NCI-H524 (cell line): ENCODE measurements around the gene FGF12.
A peak's percentile ranks its signal among the peaks of the same experiment; 100 is the strongest.

ENCODE experiments used
- DNase-seq, 2 experiments: peaks; one replicate each; lab custom pipeline; 2025; lab: John Stamatoyannopoulos, UW

FGF12 gene

DNA sequence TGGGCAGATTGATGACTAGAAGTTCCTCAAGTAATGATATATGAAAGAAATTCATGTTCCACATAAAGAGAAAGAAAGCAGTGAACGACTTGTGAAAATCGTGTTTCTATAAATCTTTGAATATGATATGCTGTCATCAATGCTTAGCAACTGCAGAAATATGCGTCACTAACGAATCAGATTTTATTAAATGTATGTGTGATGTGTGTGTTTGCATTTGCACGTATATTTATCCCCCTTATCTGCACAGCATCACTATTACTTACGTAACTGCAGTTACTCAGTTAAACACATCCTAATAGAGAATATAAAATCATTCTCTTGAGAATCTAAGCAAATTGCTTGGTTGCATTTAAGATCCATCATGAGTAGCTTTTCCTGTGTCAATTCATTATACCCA, 468.6 kb downstream of the FGF12 start:
- no peak for DNase-seq

DNA sequence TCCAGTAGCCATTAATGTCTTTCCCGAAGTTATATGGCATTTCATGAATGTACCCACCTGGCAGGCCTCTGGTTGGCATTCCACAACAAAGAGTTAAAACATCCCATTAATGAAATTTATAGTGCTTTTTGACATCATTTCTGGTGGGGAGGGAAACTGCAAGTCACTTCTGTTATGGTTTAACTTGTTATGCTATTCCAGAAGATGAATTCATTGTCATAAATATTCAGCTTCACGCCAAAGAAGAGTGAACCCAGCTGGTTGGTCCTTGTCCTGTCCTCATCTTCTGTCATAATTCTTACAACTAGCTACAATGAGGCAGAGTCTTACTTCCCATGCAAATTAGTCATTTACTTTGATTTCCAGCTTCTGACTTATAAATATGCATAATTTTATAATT, 471.5 kb downstream of the FGF12 start:
- DNase-seq = no peak

DNA sequence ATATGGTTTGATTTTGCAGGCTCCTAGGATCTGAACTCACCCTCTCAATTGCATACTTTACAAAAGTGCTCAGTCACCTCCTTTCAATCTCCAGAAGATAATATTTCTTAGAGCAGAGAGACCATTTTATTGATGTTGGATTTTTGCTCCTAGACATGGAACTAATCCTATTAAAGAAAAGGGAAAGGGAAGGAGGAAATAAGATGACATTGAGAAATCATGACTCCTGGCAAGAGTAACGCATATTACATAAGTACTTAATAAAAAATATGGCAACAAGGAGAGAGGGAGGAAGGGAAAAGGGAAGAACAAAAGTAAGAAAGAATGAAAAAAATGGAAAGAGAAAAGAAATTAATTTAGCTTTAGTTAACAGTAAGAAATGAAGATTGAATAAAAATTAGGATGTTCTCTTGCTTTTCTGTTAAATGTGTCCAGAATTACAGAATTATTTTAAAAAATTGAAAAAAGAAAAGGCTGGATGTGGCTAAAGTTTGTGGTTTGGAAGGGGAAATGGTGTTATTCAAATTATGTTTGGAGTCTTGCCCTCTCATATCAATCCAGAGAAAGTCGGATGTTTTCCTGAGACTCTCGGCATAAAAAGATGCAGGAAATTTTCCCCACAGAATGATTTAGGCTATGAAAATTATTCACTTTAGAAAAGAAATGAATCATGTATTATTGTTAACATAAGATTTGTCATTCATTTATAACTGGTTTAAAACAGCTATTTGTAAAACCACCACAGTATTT, 474.0 kb downstream of the FGF12 start:
- no peak for DNase-seq

DNA sequence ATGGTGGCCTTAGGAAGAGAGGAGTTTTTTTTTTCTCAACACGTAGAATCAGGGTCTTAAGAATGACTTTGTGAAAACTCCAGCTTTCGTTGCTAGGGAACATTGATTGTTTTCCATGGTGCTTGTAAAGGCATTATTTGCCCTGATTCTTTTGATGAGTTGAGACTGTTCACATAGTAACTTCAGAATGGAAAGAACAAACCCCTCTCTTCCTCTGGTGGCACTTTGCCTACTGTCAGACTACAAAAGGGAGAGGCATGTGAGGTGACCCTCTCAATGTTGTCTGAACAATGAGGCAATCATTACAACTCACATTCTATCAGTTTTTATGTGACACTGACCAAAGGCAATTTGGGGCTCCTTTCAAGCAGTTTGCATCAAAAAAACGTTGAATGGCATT, 477.8 kb downstream of the FGF12 start:
- DNase-seq = no peak

DNA sequence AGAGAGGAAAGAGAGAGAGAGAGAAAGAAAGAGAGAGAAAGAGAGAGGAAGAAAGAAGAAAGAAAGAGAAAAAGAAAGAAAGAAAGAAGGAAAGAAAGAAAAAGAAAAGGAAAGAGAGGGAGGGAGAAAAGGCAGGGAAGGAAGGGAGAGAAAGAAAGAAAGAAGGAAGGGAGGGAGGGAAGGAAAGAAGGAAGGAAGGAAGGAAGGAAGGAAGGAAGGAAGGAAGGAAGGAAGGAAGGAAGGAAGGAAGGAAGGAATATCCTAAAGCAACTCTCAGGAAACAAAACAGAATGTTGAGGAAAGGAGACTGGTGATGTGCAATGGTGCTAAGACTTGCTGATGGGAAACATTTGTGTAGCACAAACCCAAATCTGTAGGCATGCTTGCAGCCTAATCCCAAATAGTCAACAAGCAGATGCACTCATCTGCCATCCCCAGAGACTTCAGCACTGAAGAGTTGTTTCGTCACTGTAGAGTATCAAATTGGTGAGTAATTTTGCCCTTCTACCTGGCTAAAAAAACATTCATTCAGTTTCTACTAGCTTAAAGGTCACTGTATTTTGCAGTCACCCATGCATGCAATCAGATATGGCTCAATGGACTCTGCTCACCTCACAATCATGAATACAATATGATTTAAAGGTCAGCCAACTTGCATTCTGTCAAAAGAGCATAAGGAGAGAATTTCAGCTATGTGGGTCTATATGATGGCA, 480.3 kb downstream of the FGF12 start:
- DNase-seq = peak; percentile 75 to 86

DNA sequence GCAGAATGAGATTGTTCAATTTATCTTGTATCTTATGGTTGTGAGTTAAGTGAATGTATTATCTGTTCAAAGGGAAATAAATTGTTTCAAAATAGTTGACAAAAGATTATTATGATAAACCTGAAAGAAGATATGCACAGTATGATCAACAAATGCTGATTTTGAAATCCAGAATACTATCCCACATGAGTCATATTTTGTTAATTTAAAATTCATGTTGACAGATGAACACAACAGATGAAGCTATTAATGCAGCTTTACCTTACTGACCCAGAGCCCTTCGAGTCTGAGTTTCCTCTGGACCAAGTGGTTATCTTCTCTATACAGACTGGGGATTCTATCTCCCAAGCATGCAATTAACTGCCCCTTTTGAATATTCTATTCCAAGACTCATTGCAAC, 482.8 kb downstream of the FGF12 start:
- DNase-seq = peak; percentile 45 to 78

DNA sequence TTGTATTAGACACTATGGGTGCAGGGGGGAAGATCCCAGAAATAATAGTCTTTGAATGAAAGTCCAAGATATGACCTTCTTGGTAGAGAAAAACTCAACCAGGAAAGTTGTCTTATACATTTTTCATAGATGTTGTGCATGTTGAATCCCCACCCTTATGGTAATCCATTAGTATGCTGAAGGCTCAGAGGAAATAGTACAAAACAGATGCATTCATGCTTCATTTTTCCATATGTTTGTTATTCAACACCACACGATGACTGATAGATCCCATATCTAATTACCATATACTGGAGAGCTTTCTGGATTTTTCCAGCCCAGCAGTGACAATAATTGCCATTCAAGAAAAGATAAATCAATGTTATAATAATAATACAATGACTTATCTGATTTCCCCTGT, 487.4 kb downstream of the FGF12 start:
- peak; percentile 7 to 72 for DNase-seq

DNA sequence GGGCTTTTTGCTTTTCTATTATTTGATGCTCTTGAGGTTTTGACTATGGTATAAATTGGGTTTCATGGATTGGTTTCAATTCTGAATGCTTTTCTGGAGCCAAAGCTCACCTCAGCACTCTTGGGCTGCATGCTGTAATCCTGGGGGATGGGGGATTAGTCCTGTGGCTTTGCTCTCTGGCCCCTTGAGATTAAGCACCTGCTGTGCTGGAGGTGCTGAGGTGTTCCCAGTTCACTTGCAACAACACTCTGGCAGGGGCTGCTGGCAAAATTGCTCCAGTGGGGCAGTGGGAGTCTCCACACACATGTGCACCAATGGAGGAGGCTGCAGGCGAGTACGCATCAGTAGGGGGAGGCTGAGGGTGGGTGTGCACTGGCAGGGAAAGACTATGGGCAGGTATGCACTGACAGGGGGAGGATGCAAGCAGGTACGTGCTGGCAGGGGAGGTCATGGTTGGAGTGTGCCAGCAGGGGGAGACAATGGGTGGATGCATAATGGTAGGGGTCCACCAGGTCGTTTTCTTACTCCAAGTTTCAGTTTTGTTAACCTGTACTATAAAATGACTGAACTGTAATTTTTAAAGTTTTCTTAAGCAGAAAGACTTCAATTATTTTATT, 489.2 kb downstream of the FGF12 start:
- DNase-seq = peak in 1 of 2 experiments; percentile 61

DNA sequence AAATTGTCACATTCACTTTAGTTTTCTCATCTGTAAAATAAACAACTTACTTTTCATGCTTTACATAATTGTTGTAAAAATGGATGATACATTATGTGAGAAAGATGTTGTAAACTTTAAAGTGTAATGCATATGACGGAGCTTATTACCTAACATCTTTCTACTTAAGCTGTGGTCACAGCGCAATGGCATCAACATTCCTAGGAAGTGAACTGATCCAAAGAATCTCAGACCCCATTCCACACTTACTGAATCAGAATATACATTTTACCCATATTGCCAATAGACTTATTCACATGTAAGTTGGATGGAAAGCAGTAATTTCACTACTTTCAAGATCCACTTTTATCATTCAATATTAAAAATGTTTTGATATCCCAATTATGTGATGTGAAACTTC, 497.5 kb downstream of the FGF12 start:
- DNase-seq = no peak

DNA sequence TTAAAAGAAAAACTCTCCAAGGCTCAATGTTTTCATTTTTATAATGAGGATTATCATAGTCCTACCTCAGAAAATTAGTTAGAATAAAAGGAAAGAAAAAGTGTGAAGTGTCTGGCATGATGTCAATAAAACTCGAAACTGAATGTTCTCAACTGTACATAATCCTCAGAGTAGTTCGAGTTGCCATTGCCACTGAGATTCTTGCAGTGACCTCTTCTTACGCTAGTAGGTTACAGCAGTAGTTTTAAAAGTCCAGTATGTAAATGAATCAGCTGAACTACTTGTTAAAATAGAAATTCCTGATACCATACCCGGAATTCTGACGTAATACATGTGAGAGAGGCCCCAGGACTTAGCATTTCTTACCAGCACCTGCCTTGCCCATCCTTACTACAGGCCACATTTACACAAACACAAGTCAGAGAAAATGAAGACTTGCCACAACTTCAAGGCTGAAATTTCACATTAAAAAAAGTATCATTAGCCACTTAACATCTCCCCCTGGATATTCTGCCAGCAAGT, 502.6 kb downstream of the FGF12 start:
- no peak for DNase-seq

DNA sequence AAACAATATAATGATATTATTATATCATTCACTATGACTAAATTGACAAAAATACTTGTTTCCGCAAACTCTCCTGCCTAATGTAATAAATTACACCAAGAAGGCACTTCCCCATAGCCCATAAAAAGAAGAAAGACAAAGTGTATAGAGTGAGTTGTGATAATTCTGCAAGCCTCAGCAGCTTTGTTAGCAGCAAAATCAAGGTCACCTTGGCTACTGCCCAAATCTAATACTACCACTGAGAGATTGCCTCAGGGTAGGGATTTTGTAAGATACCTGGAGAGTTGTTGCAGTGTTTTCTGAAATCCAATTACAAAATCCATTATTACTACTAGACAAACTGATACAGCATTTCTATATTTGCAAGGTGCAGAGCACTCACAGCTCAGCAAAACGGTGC, 503.5 kb downstream of the FGF12 start:
- no peak for DNase-seq

DNA sequence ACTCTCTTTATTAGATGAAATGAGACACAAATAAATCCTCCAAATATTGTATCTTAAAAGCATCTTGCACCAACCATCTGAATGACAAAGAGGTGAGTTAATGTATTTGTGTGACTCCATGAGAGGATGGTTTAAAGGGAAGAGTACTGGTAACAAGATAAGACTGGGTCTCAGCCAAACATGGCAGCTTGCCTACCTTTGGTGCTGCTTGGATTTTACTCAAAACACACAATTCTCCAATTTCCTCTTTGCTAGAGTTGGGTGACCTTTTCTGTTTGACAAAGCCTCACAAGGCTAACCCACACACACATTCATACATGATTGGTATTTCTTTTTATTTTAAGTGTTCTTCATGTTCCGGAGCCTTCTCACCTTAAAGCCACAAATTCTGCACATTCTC, 506.4 kb downstream of the FGF12 start:
- no peak for DNase-seq

DNA sequence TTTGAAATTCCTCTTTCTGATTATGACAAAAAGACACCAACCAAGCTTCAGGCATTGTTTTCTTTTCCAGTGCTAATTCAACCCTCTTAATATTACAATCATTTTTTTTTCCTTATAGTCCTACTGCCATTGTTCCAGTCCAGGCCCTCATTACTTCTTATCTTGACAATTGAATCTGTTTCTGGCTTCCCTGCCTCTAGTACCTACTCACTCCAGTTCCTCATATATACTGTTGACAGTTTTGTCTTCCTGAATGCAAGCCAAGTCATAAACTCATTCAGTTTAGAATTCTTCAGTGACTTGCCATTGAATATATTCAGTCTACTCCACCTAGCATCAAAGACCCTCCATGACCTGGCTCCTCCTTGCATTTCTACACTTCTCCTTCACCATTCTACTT, 507.4 kb downstream of the FGF12 start:
- no peak for DNase-seq

DNA sequence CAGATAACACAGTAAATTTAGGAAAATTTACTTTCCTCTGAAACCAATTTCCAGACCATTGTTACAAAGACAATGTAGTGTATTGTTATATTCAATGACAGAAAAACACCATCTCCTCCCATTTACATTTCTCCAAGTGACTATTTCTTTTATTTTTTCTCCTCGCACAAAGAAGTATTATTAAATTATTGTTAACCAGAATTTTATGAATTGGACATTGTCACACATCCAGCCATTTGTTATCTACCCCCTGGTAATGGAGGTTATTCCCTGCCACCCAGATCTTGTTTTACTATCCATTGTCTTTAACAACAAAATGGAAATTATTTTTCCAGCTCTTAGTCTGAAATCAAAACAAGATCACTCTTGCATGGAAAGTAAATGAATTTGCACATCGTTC, 511.3 kb downstream of the FGF12 start:
- no peak for DNase-seq

DNA sequence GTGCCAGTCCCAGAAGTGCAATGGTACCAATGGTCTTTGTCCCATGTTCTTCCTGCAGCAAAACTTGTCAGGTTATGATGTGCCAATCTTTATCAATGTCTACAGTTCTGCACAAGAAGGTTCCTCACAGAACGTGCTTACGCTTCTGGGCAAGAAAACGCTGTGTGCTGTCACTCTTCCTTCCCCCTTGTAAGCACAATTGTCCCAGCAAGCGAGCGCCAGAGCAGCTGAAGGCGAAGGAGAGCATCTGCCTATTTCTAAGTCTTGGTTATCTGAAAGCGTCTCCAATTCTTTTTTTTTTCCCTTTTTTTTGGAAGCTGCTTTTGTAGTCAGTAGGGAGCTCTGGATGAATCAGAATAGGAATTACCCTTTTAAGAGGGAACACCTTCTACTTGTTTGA, 514.4 kb downstream of the FGF12 start:
- DNase-seq = no peak

DNA sequence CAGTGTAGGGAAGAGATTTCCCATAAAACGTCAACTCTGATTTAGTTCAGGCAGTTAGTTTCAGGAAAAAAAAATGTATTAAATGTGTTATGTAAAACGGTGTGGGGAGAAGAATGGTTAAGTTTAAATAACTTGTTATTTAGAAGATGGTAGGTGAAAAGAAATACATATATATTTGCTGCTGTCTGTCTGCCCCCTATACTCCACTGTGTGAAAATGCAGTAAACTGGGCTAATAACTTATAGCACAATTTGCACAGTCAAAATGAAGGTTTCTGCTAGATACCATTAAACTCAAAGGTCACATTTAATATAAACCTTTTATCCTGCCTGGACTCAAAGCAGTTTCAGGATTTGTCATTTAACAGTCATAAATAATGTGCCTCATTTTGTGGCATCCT, 515.0 kb downstream of the FGF12 start:
- DNase-seq = peak in 1 of 2 experiments; percentile 10

DNA sequence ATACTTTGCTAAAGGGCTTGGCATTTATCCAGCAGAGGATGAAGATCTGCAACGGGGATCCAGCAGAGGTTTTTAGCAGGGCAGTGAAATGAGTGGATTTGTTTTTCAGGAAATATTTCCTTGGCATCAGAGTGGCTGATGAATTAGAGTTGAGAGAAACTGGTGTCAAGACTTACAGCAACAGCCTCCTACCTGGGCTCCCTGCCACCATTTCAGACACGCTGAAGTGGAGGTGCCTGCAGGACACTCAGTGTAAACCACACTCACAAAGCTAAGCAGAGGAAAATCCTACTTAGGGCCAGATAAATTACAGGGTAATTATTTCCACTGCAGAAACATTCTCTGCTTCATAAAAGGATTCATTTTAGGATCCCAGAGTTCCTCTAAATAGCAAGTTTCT, 519.7 kb downstream of the FGF12 start:
- no peak for DNase-seq

DNA sequence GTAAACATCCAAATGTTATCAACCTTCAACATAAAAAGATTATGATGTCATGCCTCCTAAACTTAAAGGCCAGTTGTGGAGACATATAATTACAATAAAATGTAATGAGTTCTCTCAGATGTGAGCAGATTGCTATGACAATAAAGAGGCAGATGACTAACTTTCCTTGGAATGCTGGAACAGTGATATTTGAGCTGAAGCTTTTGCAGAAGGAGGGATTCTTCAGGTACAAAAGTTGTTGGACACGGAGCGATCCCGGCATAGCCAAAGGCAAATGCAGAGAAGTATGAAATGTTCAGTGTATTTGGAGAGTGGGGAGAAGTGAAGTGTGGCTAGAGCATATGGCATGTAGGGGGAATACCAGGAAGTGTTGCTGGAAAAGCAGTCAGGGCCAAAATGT, 520.1 kb downstream of the FGF12 start:
- DNase-seq = peak; percentile 96 to 98

DNA sequence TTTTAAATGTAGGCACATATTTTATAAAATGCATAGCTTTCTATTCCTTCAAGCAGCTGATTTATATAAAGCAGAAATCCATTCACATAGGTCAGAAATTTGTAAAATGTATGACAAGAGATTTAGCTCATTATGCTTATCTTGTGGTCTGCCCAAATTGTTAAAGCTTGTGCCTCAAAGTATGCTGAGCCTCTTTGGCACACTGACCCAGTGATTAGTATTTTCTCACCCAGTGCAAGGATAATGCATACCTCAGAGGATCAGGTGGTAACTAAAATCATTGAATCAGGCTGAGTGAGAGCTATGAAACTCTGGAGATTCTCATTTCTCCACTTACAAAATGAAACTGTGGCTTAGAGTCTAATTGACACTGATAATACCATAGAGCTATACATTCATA, 533.3 kb downstream of the FGF12 start:
- DNase-seq = no peak

DNA sequence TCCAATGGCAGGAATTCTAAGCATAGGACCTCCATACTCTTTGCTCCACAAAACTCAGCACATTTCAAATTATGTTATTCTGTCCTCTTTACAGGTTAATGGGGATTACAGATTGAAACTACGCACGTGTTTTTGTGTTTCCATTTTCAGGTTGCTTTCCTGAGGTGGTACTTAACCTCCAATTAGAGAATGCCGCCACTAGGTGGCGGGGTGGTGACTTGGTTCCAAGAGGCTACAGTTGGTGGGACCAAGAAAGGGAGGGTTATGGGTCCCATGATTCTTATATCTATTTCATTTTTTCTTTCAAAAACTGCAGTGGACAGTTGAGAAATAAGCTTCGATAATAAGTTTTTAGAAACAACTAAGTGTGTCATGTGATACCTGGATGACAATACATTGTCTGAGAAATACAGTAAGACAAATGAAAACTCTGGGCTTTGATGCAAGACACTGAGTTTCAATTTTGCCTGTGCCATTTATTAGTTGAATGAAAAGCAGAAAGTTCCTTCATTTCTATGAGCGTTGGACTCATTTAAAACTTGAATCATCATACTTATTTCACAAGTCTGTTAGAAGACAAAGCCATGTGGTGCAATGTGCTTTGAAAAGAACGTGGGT, 539.0 kb downstream of the FGF12 start:
- peak; percentile 57 to 84 for DNase-seq

DNA sequence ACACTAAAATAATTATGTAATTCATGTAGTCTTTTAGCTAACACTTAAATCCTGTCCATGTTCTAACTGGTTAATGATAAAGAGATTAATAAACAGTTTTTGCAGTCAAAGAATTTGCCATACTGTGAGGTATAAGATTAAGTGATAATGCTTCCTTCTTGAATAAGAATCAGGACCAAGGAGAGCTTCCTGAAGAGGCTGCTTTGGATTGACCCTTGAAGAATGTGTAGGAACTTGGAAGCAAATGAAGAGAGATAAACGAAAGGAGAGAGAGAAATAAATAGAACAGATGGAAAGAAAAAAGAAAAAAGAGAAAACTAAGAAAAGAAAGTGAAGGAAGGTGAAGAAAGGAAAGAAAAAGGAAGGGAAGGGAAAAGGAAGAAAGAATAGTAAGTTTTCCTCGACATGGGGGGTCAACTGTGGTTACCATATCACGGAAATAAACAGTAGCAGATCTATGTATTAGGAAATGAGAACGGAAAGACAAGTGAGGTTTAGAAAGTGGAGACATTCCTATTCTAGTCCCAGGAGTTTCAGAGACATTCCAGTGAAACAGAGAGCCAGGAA, 539.8 kb downstream of the FGF12 start:
- DNase-seq = no peak

DNA sequence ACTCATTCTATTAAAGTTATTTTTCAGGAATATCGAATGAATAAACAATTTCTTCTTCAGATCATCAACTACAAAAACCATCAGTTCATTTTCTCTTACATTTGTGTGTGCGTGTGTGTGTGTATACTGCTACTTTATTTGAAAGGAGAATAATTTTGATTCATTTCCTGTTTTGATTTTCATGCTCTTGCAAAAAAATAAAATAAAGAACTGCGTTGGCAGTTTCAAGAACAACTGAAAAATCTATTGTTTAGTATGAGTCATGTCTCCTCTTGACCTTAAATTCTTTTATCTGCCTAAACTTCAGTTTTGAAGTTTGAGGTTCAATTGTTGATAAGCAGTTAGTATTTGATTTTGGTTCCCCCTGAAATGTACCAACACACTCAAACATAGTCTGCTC, 540.8 kb downstream of the FGF12 start:
- DNase-seq = no peak
